NCI-H146 treated with DMSO at 0.1 percent for 48 hours (cell line): ENCODE data around the gene PDK2.

Experiments
- DNase-seq: peaks from one replicate; lab custom pipeline; 2025; ENCODE audit not compliant: unreplicated experiment; lab: John Stamatoyannopoulos, UW

The PDK2 gene

DNA sequence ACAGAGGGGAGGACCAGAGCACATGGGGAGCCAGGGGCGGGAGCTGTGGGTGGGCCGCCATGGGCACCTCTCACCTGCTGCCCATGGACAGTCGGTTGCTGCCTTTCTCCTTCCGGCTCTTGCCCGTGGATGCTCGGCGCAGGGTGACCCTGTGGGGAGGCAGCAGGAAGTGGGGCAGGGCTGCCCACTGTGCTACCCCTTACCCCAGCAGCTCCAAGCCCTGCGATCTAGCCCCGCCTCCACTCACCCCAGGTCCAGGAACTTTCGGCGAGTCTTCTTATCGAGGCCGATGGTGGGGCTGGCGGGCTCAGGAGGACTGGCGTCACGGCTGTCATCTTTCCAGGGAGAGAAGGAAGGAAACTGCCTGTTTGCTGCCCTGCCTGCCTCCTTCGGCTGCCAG is 20.6 kb downstream of the PDK2 start:
- DNase-seq, result no peak

DNA sequence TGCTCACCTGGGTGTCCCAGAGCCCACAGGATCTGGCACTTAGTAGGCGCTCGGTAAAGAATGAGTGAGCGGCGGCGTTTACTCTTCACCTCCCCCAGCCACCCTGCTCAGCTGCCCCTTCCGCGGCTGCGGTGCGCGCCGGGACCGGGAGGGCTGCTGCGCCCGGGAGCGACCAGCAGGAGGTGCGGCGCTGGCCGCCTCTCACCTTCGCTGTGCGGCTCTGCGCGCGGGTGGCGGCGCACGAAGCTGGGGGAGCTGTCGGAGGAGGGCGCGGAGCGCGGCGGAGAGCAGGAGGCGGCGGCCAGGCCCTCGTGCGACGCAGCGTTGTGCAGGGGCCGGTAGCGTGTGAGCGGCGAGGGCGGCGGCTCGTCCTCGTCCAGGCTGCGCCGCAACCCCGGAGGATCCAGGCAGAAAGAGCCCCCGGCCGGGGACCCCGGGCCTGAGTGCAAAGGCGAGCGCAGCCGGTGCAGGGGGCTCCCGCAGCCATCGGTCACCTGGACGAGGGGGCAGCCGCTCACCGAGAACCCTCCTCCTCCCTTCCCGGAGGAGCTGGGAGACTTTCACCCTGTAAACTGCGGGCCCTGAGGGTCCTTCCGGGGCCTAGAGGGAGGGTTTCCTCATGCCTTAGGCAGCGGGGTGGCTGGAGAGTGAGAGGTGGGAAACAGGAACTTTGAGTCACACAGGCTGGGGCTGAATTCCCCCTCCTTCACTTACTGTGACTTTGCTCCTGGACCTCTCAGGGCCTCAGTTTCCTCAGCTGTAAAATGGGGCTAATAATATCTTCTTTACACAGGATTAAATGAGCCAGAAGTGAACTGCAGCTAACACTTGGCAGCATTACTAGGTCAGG is 22.3 kb downstream of the PDK2 start:
- no peak for DNase-seq

GRCh38 chr17:50118076-50118827 is 23.1 kb downstream of the PDK2 start:
- no peak for DNase-seq

DNA sequence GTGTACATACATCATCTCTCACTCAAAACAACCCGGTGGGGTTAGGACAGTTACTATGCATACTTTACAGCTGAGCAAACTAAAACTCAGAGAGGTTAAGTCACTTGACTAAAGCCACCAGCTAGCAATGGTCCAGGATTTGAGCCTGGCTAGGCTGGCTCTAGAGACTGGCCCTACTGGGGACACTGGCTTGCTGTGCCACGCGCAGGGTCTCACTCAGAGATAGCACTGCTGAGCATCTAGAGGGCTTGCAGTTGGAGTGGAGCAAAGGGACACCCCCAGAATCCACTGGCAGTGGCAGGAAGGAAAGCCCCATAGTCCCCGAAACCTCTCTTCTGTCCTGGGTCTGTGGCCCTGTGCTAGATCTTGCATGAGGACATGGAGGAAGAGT is 23.7 kb downstream of the PDK2 start:
- DNase-seq, result no peak

- DNase-seq, result no peak
These were observed 25.5 kb downstream of the PDK2 start for GRCh38 chr17:50120475-50121253.

- DNase-seq, result no peak
These were observed 27.8 kb downstream of the PDK2 start for GRCh38 chr17:50122945-50123344.

DNA sequence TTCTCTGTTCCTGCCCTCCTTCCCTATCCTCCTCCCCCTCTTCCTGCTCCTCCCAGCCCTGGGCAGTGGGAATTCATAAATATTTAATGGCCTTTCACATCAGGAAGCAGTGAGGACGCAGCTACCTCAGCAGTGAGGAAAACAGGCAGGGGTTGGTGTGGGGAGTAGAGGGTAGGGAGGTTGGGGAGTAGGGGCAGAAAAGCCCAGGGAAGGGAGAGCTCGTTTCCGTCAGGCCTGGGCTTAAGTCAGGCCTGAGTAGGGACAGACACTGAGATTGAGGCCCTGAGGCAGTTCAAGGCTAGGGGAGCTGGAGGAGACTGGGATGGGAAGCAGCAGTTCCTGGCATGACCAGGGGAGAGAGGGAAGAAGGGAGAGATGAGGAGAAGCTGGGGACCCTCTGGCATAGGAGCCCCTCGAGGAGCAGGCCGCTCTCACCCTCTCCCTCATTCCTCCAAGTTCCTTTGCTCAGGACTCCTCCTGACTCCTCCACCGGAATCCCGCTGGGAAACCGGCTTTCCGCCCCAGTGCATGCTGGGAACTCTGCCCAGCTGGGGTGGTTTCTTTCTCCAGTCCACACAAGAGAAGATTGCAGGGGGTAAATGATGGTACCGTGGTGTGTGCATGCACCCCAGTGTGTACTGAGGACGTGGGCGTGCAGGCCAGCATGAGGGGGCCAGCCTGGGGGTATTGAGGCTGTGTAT is 28.6 kb downstream of the PDK2 start:
- no peak for DNase-seq

DNA sequence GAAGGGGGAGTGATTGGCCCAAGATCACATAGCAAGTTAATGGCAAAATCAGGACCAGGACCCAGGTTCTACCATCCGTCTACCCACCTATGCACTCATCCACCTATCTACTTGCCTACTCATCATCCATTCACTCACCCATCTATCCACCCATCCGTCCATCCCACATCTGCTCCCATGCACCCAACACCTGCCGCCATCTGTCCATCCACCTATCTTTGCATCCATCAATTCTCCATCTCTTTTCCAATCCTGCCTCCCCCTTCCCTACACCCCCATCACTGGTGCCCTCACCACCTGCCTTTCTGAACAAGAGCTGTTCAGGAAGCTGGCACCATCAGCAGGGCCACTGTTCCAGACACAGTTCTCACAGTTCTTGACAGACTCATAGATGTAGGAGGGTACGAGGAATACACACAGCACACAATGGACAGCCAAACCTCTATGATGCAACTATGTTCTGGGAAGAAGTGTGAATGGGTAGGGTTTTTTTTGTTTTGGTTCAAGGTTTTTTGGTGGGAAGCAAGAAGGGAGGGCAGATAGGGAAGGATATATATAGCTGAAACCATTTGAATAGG is 30.4 kb downstream of the PDK2 start:
- no peak for DNase-seq

- no peak for DNase-seq
These were observed 32.7 kb downstream of the PDK2 start for GRCh38 chr17:50127697-50128361.

GRCh38 chr17:50128441-50129352 is 33.5 kb downstream of the PDK2 start:
- no peak for DNase-seq

GRCh38 chr17:50129353-50129727 is 34.2 kb downstream of the PDK2 start:
- DNase-seq, result no peak

GRCh38 chr17:50129728-50130558 is 34.8 kb downstream of the PDK2 start, which contains the start of gene SAMD14:
Gene SAMD14 (minus strand): TSS chr17:50130160. CDS start chr17:50124959, 5,201 bp downstream.
- DNase-seq, result peak; percentile 7

- no peak for DNase-seq
These were observed 35.6 kb downstream of the PDK2 start for GRCh38 chr17:50130559-50131305.

GRCh38 chr17:50132104-50132794 is 37.1 kb downstream of the PDK2 start:
- no peak for DNase-seq

GRCh38 chr17:50133028-50133768 is 38.0 kb downstream of the PDK2 start:
- DNase-seq, result no peak

- DNase-seq, result no peak
These were observed 38.6 kb downstream of the PDK2 start for GRCh38 chr17:50133769-50134099.
